ENCODE results near the gene LRRC61.
"Not testable (repeated sequence)": the region's sequence is repeated elsewhere in the genome, so short reads cannot be mapped to it uniquely, and the experiment has no call there.

Gene LRRC61

GRCh38 chr7:150308575-150308974, 14.6 kb upstream of the LRRC61 start:
- DNase-seq: no peak

- DNase-seq: no peak
Observed at GRCh38 chr7:150311146-150311545, 12.0 kb upstream of the LRRC61 start.

GRCh38 chr7:150311711-150312110, 11.4 kb upstream of the LRRC61 start:
- DNase-seq: no peak

GRCh38 chr7:150312649-150313366, 10.3 kb upstream of the LRRC61 start:
- DNase-seq: peak; percentile 23

GRCh38 chr7:150313367-150313809, 9.8 kb upstream of the LRRC61 start:
- peak; percentile 25 for DNase-seq

- no peak for DNase-seq
Observed at GRCh38 chr7:150313870-150314269, 9.3 kb upstream of the LRRC61 start.

- DNase-seq: no peak
Observed at GRCh38 chr7:150314639-150315239, 8.4 kb upstream of the LRRC61 start.

GRCh38 chr7:150316987-150317386, 6.2 kb upstream of the LRRC61 start:
- not testable (repeated sequence) for DNase-seq

GRCh38 chr7:150317748-150318444, 5.3 kb upstream of the LRRC61 start:
- DNase-seq: no peak

GRCh38 chr7:150321788-150322113, 1.4 kb upstream of the LRRC61 start:
- DNase-seq: no peak

- DNase-seq: peak; percentile 73
Observed at GRCh38 chr7:150322114-150322832, 882 bp upstream of the LRRC61 start.

GRCh38 chr7:150323682-150324372, 672 bp downstream of the LRRC61 start:
- DNase-seq: peak; percentile 46

GRCh38 chr7:150324373-150324961, 1.3 kb downstream of the LRRC61 start:
- peak; percentile 16 for DNase-seq

GRCh38 chr7:150325110-150325611, 2.0 kb downstream of the LRRC61 start:
- DNase-seq: peak; percentile 28

- DNase-seq: no peak
Observed at GRCh38 chr7:150325901-150326300, 2.7 kb downstream of the LRRC61 start.

GRCh38 chr7:150326657-150327268, 3.6 kb downstream of the LRRC61 start:
- no peak for DNase-seq

GRCh38 chr7:150327308-150327707, 4.2 kb downstream of the LRRC61 start:
- no peak for DNase-seq

GRCh38 chr7:150329331-150330120, 6.4 kb downstream of the LRRC61 start:
- no peak for DNase-seq

- DNase-seq: no peak
Observed at GRCh38 chr7:150330211-150330885, 7.2 kb downstream of the LRRC61 start.
